Renal cortex interstitium (tissue), 11 donors: Measurements from ENCODE around the gene LBHD2. TPM values are rescaled to one million over a fixed set of nuclear protein-coding genes. Genes with fewer than 3 reads are reported as not detected.

ENCODE experiments used
- DNase-seq, 11 donors: peaks; one replicate each; pipeline ENCODE4 v3.0.0-alpha.2; 2013; ENCODE audit warnings: low read depth in 9 of 11, low spot score in 4 of 11; ENCODE audit errors: extremely low read depth in 1 of 11
- polyA plus RNA-seq, 3 donors: library from polyadenylated mRNA; unstranded; fragments of 120-200 nt; gene quantifications; one replicate each; pipeline ENCODE4 v1.2.1, GENCODE V29; 2013; ENCODE audit not compliant: insufficient read length in 3 of 3

The LBHD2 gene
- polyA plus RNA-seq, 3 donors, result not detected

GRCh38 chr14:103137689-103138300, 53.8 kb downstream of the LBHD2 start:
- DNase-seq, result no peak

GRCh38 chr14:103138301-103139131, 54.5 kb downstream of the LBHD2 start:
- no peak for DNase-seq

GRCh38 chr14:103139132-103140025, 55.4 kb downstream of the LBHD2 start:
- no peak for DNase-seq

Other genes starting within 250 kb of the LBHD2 start
- 10 to 100 TPM; 19.9 to 52.1 (median 42.7) TPM for gene AMN, start 161.5 kb upstream of the LBHD2 start, polyA plus RNA-seq
- 10 to 100 TPM; 74.0 to 98.5 (median 84.0) TPM for gene CDC42BPB, start 26.7 kb upstream of the LBHD2 start, polyA plus RNA-seq
- gene EXOC3L4, start 10.5 kb downstream of the LBHD2 start, polyA plus RNA-seq, result 1 to 10 TPM; 2.4 to 8.7 (median 4.5) TPM
- gene TNFAIP2, start 39.3 kb downstream of the LBHD2 start, polyA plus RNA-seq, result 10 to 100 TPM; 22.8 to 38.0 (median 31.7) TPM